ENCODE data around the gene CGB1.

The CGB1 gene

DNA sequence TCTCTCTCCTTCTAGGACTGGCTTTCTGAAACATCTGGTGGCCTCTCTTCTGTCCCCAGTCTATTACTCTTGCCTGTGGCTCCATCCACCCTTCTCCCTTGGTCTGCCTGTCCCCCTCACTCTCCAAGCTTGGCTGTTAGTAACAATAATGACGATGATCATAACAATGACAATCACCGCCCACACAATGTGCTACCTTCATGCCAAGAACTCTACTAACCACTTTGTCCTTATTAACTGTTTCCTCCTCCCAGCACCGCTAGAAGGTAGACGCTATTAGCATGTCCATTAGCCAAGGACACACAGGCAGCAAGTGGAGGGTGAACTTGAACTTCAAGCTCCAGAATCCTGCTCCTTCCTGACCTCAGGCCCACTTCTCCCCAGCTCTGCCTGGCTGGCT lies 46.3 kb downstream of the CGB1 start:
- ATAC-seq, result no peak

DNA sequence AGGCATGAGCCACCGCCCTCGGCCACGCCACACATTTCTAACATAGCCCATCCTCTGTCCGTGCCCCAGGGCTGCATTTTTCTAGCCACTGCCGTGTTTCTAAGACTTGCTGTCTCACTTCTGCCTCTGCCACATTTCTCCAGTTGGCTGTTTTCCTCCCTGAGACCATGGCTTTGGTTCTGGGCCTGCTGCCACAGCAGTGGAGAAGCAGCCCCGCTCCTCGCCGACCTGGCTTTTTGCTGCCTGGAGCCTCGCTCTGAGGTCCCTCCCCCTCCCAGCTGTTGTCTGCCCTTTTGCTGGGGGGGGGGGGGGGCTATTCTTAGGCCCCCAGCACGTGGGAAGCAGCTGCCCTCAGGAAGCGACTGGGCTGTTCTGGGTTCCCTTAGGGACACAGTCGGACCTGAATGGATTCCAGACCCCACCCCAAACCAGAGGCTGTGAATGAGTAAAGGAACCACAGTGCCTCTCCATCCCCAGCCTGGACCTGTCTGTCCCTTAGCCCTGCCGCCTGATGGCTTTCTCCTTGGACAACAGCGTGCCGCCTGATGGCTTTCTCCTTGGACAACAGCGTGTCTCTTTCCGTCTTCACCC lies 46.9 kb downstream of the CGB1 start:
- TF ChIP-seq GLIS3 (CRISPR knock-in tag; IDR thresholded peaks at IDR 0.05), result no peak
- TF ChIP-seq BACH2 (CRISPR knock-in tag; IDR thresholded peaks at IDR 0.05; ENCODE audit: borderline replicate concordance), result no peak
- no peak for TF ChIP-seq TCF4 (CRISPR knock-in tag; IDR thresholded peaks at IDR 0.05; ENCODE audit: borderline replicate concordance)
- TF ChIP-seq, protein P1, sequence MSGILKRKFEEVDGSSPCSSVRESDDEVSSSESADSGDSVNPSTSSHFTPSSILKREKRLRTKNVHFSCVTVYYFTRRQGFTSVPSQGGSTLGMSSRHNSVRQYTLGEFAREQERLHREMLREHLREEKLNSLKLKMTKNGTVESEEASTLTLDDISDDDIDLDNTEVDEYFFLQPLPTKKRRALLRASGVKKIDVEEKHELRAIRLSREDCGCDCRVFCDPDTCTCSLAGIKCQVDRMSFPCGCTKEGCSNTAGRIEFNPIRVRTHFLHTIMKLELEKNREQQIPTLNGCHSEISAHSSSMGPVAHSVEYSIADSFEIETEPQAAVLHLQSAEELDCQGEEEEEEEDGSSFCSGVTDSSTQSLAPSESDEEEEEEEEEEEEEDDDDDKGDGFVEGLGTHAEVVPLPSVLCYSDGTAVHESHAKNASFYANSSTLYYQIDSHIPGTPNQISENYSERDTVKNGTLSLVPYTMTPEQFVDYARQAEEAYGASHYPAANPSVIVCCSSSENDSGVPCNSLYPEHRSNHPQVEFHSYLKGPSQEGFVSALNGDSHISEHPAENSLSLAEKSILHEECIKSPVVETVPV (CRISPR knock-in tag; IDR thresholded peaks at IDR 0.05), result no peak
- TF ChIP-seq CSDC2 (CRISPR knock-in tag; IDR thresholded peaks at IDR 0.05), result no peak
- no peak for TF ChIP-seq OSR1 (CRISPR knock-in tag; IDR thresholded peaks at IDR 0.05)
- TF ChIP-seq PPARA (CRISPR knock-in tag; IDR thresholded peaks at IDR 0.05; ENCODE audit: borderline replicate concordance), result no peak
- no peak for TF ChIP-seq ZNF8 (CRISPR knock-in tag; IDR thresholded peaks at IDR 0.05)
- no peak for TF ChIP-seq RARB (CRISPR knock-in tag; IDR thresholded peaks at IDR 0.05)
- no peak for TF ChIP-seq ESRRG (CRISPR knock-in tag; IDR thresholded peaks at IDR 0.05)
- TF ChIP-seq ISL1 (CRISPR knock-in tag; IDR thresholded peaks at IDR 0.05), result no peak
- no peak for TF ChIP-seq ZFP3 (CRISPR knock-in tag; IDR thresholded peaks at IDR 0.05)
- TF ChIP-seq, protein P2, sequence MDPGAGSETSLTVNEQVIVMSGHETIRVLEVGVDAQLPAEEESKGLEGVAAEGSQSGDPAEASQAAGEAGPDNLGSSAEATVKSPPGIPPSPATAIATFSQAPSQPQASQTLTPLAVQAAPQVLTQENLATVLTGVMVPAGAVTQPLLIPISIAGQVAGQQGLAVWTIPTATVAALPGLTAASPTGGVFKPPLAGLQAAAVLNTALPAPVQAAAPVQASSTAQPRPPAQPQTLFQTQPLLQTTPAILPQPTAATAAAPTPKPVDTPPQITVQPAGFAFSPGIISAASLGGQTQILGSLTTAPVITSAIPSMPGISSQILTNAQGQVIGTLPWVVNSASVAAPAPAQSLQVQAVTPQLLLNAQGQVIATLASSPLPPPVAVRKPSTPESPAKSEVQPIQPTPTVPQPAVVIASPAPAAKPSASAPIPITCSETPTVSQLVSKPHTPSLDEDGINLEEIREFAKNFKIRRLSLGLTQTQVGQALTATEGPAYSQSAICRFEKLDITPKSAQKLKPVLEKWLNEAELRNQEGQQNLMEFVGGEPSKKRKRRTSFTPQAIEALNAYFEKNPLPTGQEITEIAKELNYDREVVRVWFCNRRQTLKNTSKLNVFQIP (CRISPR knock-in tag; IDR thresholded peaks at IDR 0.05; ENCODE audit: borderline replicate concordance, low read depth), result no peak
- TF ChIP-seq, protein P3, sequence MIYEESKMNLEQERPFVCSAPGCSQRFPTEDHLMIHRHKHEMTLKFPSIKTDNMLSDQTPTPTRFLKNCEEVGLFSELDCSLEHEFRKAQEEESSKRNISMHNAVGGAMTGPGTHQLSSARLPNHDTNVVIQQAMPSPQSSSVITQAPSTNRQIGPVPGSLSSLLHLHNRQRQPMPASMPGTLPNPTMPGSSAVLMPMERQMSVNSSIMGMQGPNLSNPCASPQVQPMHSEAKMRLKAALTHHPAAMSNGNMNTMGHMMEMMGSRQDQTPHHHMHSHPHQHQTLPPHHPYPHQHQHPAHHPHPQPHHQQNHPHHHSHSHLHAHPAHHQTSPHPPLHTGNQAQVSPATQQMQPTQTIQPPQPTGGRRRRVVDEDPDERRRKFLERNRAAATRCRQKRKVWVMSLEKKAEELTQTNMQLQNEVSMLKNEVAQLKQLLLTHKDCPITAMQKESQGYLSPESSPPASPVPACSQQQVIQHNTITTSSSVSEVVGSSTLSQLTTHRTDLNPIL (CRISPR knock-in tag; IDR thresholded peaks at IDR 0.05; ENCODE audit: low read depth), result no peak
- TF ChIP-seq, protein P4, sequence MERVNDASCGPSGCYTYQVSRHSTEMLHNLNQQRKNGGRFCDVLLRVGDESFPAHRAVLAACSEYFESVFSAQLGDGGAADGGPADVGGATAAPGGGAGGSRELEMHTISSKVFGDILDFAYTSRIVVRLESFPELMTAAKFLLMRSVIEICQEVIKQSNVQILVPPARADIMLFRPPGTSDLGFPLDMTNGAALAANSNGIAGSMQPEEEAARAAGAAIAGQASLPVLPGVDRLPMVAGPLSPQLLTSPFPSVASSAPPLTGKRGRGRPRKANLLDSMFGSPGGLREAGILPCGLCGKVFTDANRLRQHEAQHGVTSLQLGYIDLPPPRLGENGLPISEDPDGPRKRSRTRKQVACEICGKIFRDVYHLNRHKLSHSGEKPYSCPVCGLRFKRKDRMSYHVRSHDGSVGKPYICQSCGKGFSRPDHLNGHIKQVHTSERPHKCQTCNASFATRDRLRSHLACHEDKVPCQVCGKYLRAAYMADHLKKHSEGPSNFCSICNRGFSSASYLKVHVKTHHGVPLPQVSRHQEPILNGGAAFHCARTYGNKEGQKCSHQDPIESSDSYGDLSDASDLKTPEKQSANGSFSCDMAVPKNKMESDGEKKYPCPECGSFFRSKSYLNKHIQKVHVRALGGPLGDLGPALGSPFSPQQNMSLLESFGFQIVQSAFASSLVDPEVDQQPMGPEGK (CRISPR knock-in tag; IDR thresholded peaks at IDR 0.05; ENCODE audit: borderline replicate concordance), result no peak
- TF ChIP-seq ZNF70 (CRISPR knock-in tag; IDR thresholded peaks at IDR 0.05), result no peak
- no peak for ATAC-seq

More for the DNA sequence above, 46.3 kb downstream of the CGB1 start:
- TF ChIP-seq ESRRG (CRISPR knock-in tag; IDR thresholded peaks at IDR 0.05) (no peak), TOX (CRISPR knock-in tag; IDR thresholded peaks at IDR 0.05; ENCODE audit: borderline replicate concordance) (no peak), ZNF70 (CRISPR knock-in tag; IDR thresholded peaks at IDR 0.05) (no peak), SNAI2 (CRISPR knock-in tag; IDR thresholded peaks at IDR 0.05) (no peak), CSDC2 (CRISPR knock-in tag; IDR thresholded peaks at IDR 0.05) (no peak), ISL1 (CRISPR knock-in tag; IDR thresholded peaks at IDR 0.05) (no peak), ZFP3 (CRISPR knock-in tag; IDR thresholded peaks at IDR 0.05) (no peak), ZFP30 (CRISPR knock-in tag; IDR thresholded peaks at IDR 0.05) (no peak), RARB (CRISPR knock-in tag; IDR thresholded peaks at IDR 0.05) (no peak), ZNF565 (CRISPR knock-in tag; conservative IDR thresholded peaks at IDR 0.05; ENCODE audit: low read depth) (no peak), ARNTL (CRISPR knock-in tag; IDR thresholded peaks at IDR 0.05; ENCODE audit: borderline replicate concordance, low read depth) (no peak), ZC3H10 (CRISPR knock-in tag; IDR thresholded peaks at IDR 0.05) (no peak), OSR1 (CRISPR knock-in tag; IDR thresholded peaks at IDR 0.05) (no peak), ZNF8 (CRISPR knock-in tag; IDR thresholded peaks at IDR 0.05) (no peak)
- TF ChIP-seq, protein P5, sequence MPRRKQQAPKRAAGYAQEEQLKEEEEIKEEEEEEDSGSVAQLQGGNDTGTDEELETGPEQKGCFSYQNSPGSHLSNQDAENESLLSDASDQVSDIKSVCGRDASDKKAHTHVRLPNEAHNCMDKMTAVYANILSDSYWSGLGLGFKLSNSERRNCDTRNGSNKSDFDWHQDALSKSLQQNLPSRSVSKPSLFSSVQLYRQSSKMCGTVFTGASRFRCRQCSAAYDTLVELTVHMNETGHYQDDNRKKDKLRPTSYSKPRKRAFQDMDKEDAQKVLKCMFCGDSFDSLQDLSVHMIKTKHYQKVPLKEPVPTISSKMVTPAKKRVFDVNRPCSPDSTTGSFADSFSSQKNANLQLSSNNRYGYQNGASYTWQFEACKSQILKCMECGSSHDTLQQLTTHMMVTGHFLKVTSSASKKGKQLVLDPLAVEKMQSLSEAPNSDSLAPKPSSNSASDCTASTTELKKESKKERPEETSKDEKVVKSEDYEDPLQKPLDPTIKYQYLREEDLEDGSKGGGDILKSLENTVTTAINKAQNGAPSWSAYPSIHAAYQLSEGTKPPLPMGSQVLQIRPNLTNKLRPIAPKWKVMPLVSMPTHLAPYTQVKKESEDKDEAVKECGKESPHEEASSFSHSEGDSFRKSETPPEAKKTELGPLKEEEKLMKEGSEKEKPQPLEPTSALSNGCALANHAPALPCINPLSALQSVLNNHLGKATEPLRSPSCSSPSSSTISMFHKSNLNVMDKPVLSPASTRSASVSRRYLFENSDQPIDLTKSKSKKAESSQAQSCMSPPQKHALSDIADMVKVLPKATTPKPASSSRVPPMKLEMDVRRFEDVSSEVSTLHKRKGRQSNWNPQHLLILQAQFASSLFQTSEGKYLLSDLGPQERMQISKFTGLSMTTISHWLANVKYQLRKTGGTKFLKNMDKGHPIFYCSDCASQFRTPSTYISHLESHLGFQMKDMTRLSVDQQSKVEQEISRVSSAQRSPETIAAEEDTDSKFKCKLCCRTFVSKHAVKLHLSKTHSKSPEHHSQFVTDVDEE (CRISPR knock-in tag; IDR thresholded peaks at IDR 0.05), result no peak
- TF ChIP-seq, protein P4 (CRISPR knock-in tag; IDR thresholded peaks at IDR 0.05; ENCODE audit: borderline replicate concordance), result no peak
